NCI-H2107 (cell line): Measurements from ENCODE around the gene PLA2G4F.

ENCODE experiments used
- DNase-seq: peaks from one replicate; lab custom pipeline; 2025; lab: John Stamatoyannopoulos, UW

The PLA2G4F gene

GRCh38 chr15:42165106-42165505 lies 8.7 kb upstream of the PLA2G4F start:
- DNase-seq, result no peak

GRCh38 chr15:42163947-42164550 lies 7.6 kb upstream of the PLA2G4F start:
- no peak for DNase-seq

- DNase-seq, result no peak
Measured at GRCh38 chr15:42163291-42163690, 6.9 kb upstream of the PLA2G4F start.

- no peak for DNase-seq
Measured at GRCh38 chr15:42160136-42160535, 3.7 kb upstream of the PLA2G4F start.

- no peak for DNase-seq
Measured at GRCh38 chr15:42159381-42160015, 3.1 kb upstream of the PLA2G4F start.

GRCh38 chr15:42158941-42159340 lies 2.5 kb upstream of the PLA2G4F start:
- DNase-seq, result no peak

- no peak for DNase-seq
Measured at GRCh38 chr15:42157981-42158765, 1.7 kb upstream of the PLA2G4F start.

- DNase-seq, result no peak
Measured at GRCh38 chr15:42157381-42157780, 945 bp upstream of the PLA2G4F start.

GRCh38 chr15:42155546-42156242 lies 742 bp downstream of the PLA2G4F start:
- no peak for DNase-seq

GRCh38 chr15:42154956-42155355 lies 1.5 kb downstream of the PLA2G4F start:
- DNase-seq, result no peak

GRCh38 chr15:42154212-42154941 lies 2.1 kb downstream of the PLA2G4F start:
- no peak for DNase-seq

GRCh38 chr15:42153874-42154211 lies 2.6 kb downstream of the PLA2G4F start:
- DNase-seq, result no peak

GRCh38 chr15:42152921-42153698 lies 3.3 kb downstream of the PLA2G4F start:
- no peak for DNase-seq

- DNase-seq, result no peak
Measured at GRCh38 chr15:42152196-42152920, 4.1 kb downstream of the PLA2G4F start.

- no peak for DNase-seq
Measured at GRCh38 chr15:42151736-42152135, 4.7 kb downstream of the PLA2G4F start.

- DNase-seq, result no peak
Measured at GRCh38 chr15:42151141-42151561, 5.3 kb downstream of the PLA2G4F start.

- DNase-seq, result no peak
Measured at GRCh38 chr15:42150219-42150970, 6.0 kb downstream of the PLA2G4F start.

- no peak for DNase-seq
Measured at GRCh38 chr15:42149493-42150218, 6.8 kb downstream of the PLA2G4F start.
